Panc1 (cell line): Measurements from ENCODE around the gene PCNT. TPM values are rescaled to one million over a fixed set of nuclear protein-coding genes. Genes with fewer than 3 reads are reported as not detected.

ENCODE experiments used
- ATAC-seq: fragments of 200-7000 bp; cut with Tn5 transposase; 2 replicates; pipeline ENCODE4 v1.9.1; 2020; ENCODE audit warnings: mild to moderate bottlenecking, moderate library complexity
- BruUV-seq: library from RNA; stranded (reverse); fragments of 400-500 nt; replicated peaks from 2 replicates; lab custom pipeline; 2021; lab: Mats Ljungman, UMichigan
- CTCF ChIA-PET: fragments of 300-600 bp; sonication (Branson Sonifier 250); formaldehyde crosslinking; loops from one replicate; lab custom pipeline; 2022; ENCODE audit warnings: antibody characterized with exemption; lab: Charles Lee
- POLR2A ChIA-PET: fragments of 300-600 bp; sonication (Branson Sonifier 250); formaldehyde crosslinking; loops from one replicate; lab custom pipeline; 2022; ENCODE audit warnings: antibody characterized with exemption; lab: Charles Lee
- DNase-seq: peaks from one replicate; pipeline ENCODE4 v3.0.0-alpha.2; 2010; ENCODE audit warnings: low read depth, low spot score
- H3K27ac ChIP-seq: 2 replicates; pipeline ENCODE4 v1.5.1; 2011; ENCODE audit warnings: mild to moderate bottlenecking, low read length, inconsistent platforms
- H3K27me3 ChIP-seq: fragments of 200-500 bp; sonication (Bioruptor generic); 2 replicates; pipeline ENCODE4 v1.6.0; 2014; ENCODE audit warnings: low read length, inconsistent platforms; ENCODE audit not compliant: control insufficient read depth, insufficient read depth
- H3K36me3 ChIP-seq: fragments of 200-500 bp; sonication (Bioruptor generic); 2 replicates; pipeline ENCODE4 v1.5.1; 2014; ENCODE audit warnings: inconsistent platforms, mild to moderate bottlenecking, low read length, moderate library complexity; ENCODE audit not compliant: control insufficient read depth, insufficient read depth
- H3K4me1 ChIP-seq: 2 replicates; pipeline ENCODE4 v1.5.1; 2011; ENCODE audit warnings: inconsistent platforms, mild to moderate bottlenecking, low read length, moderate library complexity; ENCODE audit not compliant: control insufficient read depth, insufficient read depth
- H3K4me3 ChIP-seq, 2 experiments: 2 replicates each; pipeline ENCODE4 v1.5.1; 2011 to 2012; ENCODE audit warnings: low read depth in 2 of 2, low read length in 2 of 2, mild to moderate bottlenecking in 2 of 2, inconsistent platforms in 1 of 2, moderate library complexity in 1 of 2
- H3K9me3 ChIP-seq: fragments of 200-500 bp; sonication (Bioruptor generic); 2 replicates; pipeline ENCODE4 v1.5.1; 2014; ENCODE audit warnings: low read depth, mild to moderate bottlenecking, inconsistent platforms, low read length, moderate library complexity; ENCODE audit not compliant: control insufficient read depth, insufficient read depth
- POLR2AphosphoS5 ChIP-seq: IDR thresholded peaks from 2 replicates; pipeline ENCODE4 v1.6.1; 2012; ENCODE audit warnings: mild to moderate bottlenecking, low read depth, low read length, moderate library complexity
- SIN3A ChIP-seq: IDR thresholded peaks from 2 replicates; pipeline ENCODE4 v1.6.1; 2012; ENCODE audit warnings: low read depth, mild to moderate bottlenecking, low read length, moderate library complexity, borderline replicate concordance; ENCODE audit not compliant: insufficient read depth
- TCF7L2 ChIP-seq: IDR thresholded peaks from 2 replicates; pipeline ENCODE4 v1.6.1; 2011; ENCODE audit warnings: mild to moderate bottlenecking, low read depth, low read length, inconsistent platforms
- in situ Hi-C: cut with HindIII; loops from 2 replicates; pipeline ENCODE4 v1.10.0; 2016; ENCODE audit warnings: low sequenced_read_pairs, low pct_unique_long_range_greater_than_20kb
- intact Hi-C: fragments of 100-400 bp; cut with micrococcal nuclease; formaldehyde crosslinking; loops from one replicate; pipeline ENCODE4 v1.10.0; 2022; ENCODE audit not compliant: unreplicated experiment
- total RNA-seq: library from RNA; stranded (reverse); gene quantifications from one replicate; pipeline ENCODE4 v1.2.1, GENCODE V29; 2021; ENCODE audit not compliant: unreplicated experiment
- TF ChIP-seq, protein P1 (sequence below): fragments of 450-650 bp; IDR thresholded peaks from 2 replicates; pipeline ENCODE4 v1.5.1; 2017; ENCODE audit warnings: mild to moderate bottlenecking
- TF ChIP-seq, protein P2 (sequence below), 2 experiments: IDR thresholded peaks; 2 replicates each; pipeline ENCODE4 v1.6.1; 2011 to 2012; ENCODE audit warnings: low read depth in 2 of 2, control low read depth in 1 of 2, low read length in 1 of 2, mild to moderate bottlenecking in 1 of 2, moderate library complexity in 1 of 2; ENCODE audit not compliant: insufficient read depth in 1 of 2

PCNT gene
- total RNA-seq, 1 experiment from 2014 or later = 44.3 TPM

DNA sequence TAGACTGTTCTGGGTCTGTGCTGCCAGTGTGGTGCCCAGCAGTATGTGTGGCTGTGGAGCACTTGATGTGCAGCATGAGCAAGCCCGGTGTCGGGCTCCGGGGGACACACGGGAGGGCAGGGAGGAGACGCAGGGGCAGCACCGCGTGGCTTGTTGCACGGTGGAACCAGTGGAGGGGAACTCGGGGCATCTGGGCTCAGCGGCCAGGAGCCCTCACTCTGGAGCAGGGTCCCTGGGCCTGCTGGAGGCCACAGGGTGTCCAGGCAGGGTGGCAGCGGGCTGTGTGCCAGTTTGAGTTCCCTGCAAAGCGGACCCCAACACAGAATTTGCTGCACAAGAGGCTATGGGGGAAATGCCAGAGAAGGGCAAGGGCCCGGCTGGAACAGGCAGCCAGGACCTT is 30.6 kb downstream of the PCNT start:
- in situ Hi-C loops (no loop called here), intact Hi-C loops (no loop called here)
- H3K27me3 ChIP-seq = no peaks in the 10 kb centered on the region
- no peak for DNase-seq
- TF ChIP-seq POLR2AphosphoS5 = no peak
- no peak for TF ChIP-seq TCF7L2
- TF ChIP-seq, protein P1, sequence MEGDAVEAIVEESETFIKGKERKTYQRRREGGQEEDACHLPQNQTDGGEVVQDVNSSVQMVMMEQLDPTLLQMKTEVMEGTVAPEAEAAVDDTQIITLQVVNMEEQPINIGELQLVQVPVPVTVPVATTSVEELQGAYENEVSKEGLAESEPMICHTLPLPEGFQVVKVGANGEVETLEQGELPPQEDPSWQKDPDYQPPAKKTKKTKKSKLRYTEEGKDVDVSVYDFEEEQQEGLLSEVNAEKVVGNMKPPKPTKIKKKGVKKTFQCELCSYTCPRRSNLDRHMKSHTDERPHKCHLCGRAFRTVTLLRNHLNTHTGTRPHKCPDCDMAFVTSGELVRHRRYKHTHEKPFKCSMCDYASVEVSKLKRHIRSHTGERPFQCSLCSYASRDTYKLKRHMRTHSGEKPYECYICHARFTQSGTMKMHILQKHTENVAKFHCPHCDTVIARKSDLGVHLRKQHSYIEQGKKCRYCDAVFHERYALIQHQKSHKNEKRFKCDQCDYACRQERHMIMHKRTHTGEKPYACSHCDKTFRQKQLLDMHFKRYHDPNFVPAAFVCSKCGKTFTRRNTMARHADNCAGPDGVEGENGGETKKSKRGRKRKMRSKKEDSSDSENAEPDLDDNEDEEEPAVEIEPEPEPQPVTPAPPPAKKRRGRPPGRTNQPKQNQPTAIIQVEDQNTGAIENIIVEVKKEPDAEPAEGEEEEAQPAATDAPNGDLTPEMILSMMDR = no peak
- TF ChIP-seq, protein P2, sequence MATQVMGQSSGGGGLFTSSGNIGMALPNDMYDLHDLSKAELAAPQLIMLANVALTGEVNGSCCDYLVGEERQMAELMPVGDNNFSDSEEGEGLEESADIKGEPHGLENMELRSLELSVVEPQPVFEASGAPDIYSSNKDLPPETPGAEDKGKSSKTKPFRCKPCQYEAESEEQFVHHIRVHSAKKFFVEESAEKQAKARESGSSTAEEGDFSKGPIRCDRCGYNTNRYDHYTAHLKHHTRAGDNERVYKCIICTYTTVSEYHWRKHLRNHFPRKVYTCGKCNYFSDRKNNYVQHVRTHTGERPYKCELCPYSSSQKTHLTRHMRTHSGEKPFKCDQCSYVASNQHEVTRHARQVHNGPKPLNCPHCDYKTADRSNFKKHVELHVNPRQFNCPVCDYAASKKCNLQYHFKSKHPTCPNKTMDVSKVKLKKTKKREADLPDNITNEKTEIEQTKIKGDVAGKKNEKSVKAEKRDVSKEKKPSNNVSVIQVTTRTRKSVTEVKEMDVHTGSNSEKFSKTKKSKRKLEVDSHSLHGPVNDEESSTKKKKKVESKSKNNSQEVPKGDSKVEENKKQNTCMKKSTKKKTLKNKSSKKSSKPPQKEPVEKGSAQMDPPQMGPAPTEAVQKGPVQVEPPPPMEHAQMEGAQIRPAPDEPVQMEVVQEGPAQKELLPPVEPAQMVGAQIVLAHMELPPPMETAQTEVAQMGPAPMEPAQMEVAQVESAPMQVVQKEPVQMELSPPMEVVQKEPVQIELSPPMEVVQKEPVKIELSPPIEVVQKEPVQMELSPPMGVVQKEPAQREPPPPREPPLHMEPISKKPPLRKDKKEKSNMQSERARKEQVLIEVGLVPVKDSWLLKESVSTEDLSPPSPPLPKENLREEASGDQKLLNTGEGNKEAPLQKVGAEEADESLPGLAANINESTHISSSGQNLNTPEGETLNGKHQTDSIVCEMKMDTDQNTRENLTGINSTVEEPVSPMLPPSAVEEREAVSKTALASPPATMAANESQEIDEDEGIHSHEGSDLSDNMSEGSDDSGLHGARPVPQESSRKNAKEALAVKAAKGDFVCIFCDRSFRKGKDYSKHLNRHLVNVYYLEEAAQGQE (IDR thresholded peaks at IDR 0.05; ENCODE audit: insufficient read depth in 1 of 2, low read depth in 2 of 2, low read length in 1 of 2) = no peak
- TF ChIP-seq SIN3A = no peak
- H3K4me1 ChIP-seq = no peaks in the 10 kb centered on the region
- no TSS peak for BruUV-seq
- no peak for ATAC-seq
- no peak overlapping the region for H3K4me3 ChIP-seq
- no peak overlapping the region for H3K27ac ChIP-seq
- H3K9me3 ChIP-seq = no peaks in the 10 kb centered on the region
- ChIA-PET POLR2A (no interaction called here), CTCF (no interaction called here)
- H3K36me3 ChIP-seq = peaks cover 7% of the 10 kb centered on the region

GRCh38 chr21:46355161-46356004 is 31.4 kb downstream of the PCNT start:
- in situ Hi-C loops (no loop called here), intact Hi-C loops (no loop called here)
- H3K27ac ChIP-seq = no peak overlapping the region
- no peaks in the 10 kb centered on the region for H3K9me3 ChIP-seq
- H3K4me3 ChIP-seq = no peak overlapping the region
- ATAC-seq (no peak), DNase-seq (no peak)
- POLR2A ChIA-PET = no interaction called here
- CTCF ChIA-PET = no interaction called here
- BruUV-seq = no TSS peak
- H3K4me1 ChIP-seq = no peaks in the 10 kb centered on the region
- no peak for TF ChIP-seq TCF7L2
- TF ChIP-seq SIN3A = no peak
- TF ChIP-seq, protein P2 (IDR thresholded peaks at IDR 0.05; ENCODE audit: insufficient read depth in 1 of 2, low read depth in 2 of 2, low read length in 1 of 2) = no peak
- TF ChIP-seq, protein P1 = no peak
- TF ChIP-seq POLR2AphosphoS5 = no peak
- peaks cover 4% of the 10 kb centered on the region for H3K36me3 ChIP-seq
- H3K27me3 ChIP-seq = no peaks in the 10 kb centered on the region
